Measurements from ENCODE around the gene PAK5.
A peak's percentile ranks its signal among the peaks of the same experiment; 100 is the strongest.

Gene PAK5

GRCh38 chr20:9515741-9516233 is 323.1 kb downstream of the PAK5 start:
- DNase-seq: no peak

DNA sequence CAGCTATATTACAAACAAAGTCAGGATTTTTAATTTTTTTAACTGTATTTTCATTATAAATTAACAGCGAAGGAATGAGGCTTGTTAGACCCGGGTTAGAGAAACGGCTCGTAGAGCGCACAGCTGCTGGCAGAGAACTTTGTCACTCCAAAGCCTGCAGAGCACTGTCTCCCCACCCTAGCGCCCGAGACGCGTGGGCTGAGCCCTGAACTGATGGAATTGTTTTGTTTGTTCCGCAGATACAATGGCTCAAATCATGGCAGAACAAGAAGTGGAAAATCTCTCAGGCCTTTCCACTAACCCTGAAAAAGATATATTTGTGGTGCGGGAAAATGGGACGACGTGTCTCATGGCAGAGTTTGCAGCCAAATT is 323.7 kb downstream of the PAK5 start:
- DNase-seq: no peak

- peak; percentile 18 for DNase-seq
These were observed 324.2 kb downstream of the PAK5 start, which contains the start of gene LAMP5 for GRCh38 chr20:9514461-9515213. Gene LAMP5, plus strand, starts transcription at chr20:9514590. Its CDS starts 263 bp downstream, at chr20:9514853.

- DNase-seq: no peak
These were observed 324.8 kb downstream of the PAK5 start for GRCh38 chr20:9514072-9514460.

- DNase-seq: no peak
These were observed 328.0 kb downstream of the PAK5 start for GRCh38 chr20:9510911-9511310.

- DNase-seq: no peak
These were observed 329.6 kb downstream of the PAK5 start for GRCh38 chr20:9509246-9509645.

GRCh38 chr20:9508696-9509178 is 330.1 kb downstream of the PAK5 start:
- DNase-seq: no peak

DNA sequence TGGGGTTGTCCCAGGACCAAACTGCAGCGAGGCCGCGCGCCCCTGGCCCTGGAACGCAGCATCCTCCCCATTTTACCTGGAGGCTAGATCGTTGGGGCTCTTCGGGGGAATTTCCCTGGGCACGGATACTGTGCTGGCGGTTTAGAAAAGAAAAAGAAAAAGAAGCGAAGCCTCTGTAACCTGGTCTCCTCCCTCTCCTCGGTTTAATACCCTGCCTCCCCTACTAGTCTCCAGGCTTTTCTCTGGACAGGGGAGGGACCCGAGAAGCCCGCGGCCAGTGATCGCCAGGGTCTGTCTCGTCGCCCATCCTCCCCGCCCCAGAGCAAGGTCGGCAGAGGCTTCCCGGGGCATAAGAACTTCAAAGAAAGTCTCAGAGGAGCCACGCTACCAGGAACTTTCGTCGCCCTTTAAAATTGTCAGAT is 330.6 kb downstream of the PAK5 start:
- no peak for DNase-seq

DNA sequence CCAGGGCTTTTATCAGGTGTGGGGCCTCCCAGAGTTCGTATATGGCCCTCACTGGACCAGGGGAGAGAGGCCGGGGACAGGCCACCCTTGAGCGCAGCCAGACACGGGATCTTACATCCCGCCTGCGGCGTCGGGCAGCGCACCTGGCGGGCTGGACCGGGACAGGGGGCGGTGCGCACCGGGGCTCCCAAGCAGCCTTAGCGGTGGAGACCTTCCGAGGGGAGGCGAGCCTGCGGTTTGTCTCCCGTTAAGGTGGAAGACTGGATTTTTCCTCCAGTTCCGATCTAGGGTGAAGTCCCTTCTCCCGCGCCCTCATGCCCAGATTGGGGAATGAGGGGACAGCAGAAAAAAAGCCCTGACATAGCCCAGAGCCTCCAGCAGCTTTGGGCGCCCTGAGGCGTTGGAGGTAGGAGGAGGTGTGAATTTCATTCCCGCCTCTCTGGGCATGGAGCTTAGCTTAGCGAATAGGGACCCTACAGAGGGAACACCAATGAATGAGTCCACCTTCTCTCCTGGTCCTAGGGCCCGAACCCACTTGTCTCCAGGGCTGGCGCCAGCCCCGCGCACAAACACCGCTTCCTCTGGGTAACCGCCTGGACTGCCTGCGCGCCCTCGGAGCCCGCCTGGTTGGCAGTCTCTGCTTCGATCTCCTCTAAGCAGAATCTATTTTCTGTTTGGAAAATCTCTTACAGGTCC is 331.2 kb downstream of the PAK5 start:
- DNase-seq: no peak

DNA sequence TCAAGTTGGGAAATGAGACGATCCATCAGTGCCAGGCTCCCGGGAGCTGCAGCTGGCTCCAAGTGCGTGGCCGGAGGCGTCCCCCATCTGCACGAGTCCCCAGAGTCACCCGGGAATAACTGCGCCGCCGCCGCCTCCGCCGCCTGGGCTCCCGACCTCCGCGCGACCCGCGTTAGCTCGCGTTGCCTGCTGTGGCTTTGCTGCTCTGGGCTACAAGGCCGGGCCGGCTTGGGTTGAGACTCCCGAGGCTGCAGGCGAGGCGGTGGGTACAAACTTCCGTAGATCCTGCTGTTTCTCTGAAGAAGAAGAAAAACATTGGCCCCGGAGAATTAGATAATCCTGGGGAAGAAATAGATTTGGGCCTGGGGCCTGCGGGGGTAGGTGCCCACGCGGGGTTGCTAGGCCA is 331.9 kb downstream of the PAK5 start:
- no peak for DNase-seq

GRCh38 chr20:9506280-9506821 is 332.5 kb downstream of the PAK5 start:
- DNase-seq: no peak

- peak; percentile 61 for DNase-seq
These were observed 335.2 kb downstream of the PAK5 start for GRCh38 chr20:9503526-9504245.

DNA sequence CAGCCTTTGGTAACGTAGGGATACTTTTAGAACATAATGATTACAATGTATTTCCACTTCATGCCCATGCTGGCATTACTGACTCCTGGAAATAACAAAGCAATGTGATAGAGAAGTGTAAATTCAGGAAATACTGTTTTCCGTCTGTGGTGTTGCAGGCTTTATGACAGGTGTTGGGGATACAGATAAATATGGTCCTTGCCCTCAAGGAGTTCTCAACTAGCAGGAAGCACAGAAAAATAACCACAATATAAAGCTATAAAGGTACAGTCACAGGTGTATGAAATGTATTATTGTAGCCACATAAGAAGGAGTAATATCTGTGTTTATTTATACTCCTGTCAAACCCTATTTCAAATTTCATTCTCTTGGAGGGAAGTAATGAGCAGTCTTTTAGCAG is 337.4 kb downstream of the PAK5 start:
- no peak for DNase-seq

DNA sequence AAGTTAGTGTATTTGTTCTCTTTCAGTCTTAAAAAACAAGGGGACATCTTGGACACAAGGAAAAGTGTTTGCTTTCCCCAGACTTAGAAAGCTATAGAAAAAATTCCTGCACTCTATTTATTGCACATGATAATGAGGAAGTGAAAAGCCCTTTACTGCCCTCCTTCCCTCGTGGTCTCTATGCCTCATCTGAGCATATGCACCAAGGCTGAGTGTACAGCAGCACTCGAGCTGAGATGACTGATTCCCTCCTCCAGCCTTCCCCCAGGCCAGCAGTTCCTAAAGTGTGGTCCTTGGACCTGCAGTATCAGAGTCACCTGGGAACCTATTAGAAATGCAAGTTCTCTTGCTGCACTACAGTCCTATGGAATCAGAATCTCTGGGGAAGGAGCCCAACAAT is 338.8 kb downstream of the PAK5 start:
- no peak for DNase-seq

DNA sequence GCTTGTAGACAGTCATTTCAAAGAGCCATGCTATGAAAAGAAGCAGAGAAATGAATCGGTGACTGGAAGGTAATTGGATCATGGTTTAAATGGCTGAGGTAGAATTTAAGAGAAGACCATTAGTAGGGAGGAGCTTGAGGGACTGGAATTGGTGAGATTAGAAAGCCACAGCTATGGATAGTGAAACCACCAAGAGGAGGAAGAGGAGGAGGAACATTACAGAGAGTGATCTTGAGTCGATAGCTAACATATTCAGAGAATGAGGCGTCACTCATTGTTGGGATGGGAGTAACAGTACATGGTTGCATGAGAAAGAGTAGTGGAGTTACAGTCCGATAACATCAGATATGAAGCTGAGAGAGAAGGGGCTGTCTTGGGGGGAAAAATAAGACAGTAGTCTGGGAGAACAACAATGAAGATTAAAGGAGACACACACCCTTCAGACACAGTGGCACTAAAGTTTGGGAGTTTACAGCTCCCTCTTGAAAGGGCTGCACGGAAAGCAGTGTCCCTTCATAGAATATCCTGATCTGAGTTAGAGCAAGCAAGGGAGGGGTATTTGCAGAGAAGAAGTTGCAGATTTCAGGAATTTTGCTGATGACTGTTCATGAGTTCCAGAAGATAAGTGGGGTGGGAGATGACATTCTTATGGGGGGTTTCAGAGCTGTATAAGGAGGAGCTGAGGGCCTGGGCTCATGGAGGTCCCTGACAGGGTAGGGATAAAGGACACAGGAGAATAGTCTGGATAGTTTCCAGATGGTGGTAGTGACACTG is 339.6 kb downstream of the PAK5 start:
- no peak for DNase-seq

DNA sequence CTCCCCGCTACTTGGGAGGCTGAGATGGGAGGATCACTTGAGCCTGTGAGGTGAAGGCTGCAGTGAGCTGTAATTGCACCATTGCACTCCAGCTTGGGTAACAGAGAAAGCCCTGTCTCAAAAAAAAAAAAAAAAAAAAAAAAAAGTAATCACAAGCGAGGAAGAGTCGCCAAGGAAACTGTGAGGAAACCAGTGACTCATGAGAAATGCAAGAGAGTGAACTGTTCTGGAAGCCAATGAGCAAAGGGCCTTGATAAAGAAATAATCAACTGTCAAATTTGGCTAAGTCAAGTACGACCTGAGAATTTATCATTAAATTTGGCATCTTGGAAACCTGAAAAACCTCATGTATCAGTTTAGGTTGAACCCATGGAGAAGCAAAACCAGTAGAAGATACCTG is 340.6 kb downstream of the PAK5 start:
- peak; percentile 24 for DNase-seq

- DNase-seq: no peak
These were observed 342.7 kb downstream of the PAK5 start for GRCh38 chr20:9496155-9496554.

DNA sequence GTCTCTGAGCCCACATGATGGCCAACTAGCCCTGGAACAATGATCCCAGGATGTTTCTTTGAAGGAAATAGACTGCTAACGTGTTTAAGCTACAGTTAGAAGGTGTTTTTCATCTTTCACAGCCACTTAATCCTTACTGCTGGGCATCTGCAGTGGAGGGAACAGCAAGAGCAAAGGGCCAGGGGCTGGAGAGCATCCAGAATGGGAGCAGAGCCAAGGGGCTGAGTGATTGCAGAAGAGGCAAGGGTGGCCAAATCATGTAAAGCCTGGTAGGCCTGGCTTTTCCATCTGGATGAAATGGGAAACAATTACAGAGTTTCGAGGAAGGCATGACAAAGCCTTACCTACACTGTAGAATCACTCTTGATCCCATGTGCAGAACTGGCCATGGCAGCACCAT is 343.2 kb downstream of the PAK5 start:
- no peak for DNase-seq

DNA sequence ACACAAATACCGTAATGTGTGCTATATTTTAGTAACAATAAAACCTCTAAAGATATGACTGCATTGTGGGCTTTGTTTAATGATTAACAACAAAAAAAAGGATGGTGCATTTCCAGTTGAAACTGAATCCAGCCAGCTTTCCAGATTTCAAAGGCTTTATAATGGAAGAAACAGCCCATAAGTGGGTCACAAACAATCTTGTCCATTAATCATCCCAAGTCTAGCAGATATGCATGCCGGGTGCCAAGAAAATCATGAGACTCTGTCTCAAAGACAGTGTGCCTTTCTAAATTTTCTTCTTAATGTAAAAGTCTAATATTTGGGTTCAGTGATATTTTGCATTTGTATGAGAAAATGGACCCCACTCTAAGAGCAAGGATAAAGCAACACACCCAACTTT is 345.1 kb downstream of the PAK5 start:
- peak; percentile 23 for DNase-seq

DNA sequence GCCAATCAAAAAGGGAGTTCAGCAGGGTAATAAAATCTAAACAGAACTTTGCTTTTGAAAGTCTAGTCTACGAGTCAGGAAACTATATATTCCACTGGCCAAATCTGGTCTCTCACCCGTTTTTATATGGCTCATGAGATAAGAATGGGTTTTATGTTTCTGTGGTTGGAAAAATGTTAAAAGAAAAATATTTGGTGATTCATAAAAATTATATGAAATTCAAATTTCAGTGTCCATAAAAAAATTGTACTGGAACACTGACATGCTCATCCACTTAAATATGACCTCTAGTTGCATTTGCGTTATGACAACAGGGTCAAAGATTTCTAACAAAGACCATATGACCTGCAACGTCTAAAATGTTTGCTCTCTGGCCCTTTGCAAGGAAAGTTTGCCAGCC is 346.8 kb downstream of the PAK5 start:
- peak; percentile 57 for DNase-seq

- DNase-seq: no peak
These were observed 347.6 kb downstream of the PAK5 start for GRCh38 chr20:9491324-9491723.

DNA sequence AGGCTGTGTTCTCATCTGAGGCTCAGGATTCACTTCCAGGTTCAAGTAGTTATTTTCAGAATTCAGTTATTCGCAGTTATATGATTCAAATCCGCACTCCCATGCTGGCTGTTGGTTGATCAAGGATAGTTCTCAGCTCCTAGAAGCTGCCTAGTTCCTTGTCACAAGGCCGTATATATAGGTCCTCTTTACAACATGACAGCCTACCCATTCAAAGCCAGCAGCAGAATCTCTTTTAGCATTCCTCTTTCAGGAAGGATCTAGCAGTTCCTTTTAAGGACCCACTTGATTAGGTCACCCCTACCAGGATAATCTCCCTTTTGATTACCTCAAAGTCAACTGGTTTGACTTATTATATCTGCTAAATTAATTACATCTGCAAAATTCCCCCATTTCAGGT is 348.2 kb downstream of the PAK5 start:
- DNase-seq: no peak

All from fibroblast of upper back skin (primary cell).